Non-pigmented ciliary epithelial cell (primary cell): ENCODE results near the gene PIGV.

Experiments
- DNase-seq: peaks from one replicate; pipeline ENCODE4 v3.0.0-alpha.2; 2010; ENCODE audit warnings: low read depth

Gene PIGV

GRCh38 chr1:26774462-26774861 lies 13.3 kb upstream of the PIGV start:
- DNase-seq = no peak

- DNase-seq = no peak
Measured at GRCh38 chr1:26775666-26776065, 12.1 kb upstream of the PIGV start.

- no peak for DNase-seq
Measured at GRCh38 chr1:26779098-26779668, 8.6 kb upstream of the PIGV start.

GRCh38 chr1:26780344-26780957 lies 7.3 kb upstream of the PIGV start:
- DNase-seq = no peak

DNA sequence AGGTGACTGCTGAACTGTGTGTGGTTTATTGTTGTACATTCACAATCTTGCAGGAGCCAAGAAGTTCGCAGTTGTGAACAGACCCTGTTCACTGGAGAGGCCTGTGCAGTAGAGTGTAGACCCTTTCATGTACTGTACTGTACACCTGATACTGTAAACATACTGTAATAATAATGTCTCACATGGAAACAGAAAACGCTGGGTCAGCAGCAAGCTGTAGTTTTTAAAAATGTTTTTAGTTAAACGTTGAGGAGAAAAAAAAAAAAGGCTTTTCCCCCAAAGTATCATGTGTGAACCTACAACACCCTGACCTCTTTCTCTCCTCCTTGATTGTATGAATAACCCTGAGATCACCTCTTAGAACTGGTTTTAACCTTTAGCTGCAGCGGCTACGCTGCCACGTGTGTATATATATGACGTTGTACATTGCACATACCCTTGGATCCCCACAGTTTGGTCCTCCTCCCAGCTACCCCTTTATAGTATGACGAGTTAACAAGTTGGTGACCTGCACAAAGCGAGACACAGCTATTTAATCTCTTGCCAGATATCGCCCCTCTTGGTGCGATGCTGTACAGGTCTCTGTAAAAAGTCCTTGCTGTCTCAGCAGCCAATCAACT lies 6.4 kb upstream of the PIGV start:
- DNase-seq = no peak

DNA sequence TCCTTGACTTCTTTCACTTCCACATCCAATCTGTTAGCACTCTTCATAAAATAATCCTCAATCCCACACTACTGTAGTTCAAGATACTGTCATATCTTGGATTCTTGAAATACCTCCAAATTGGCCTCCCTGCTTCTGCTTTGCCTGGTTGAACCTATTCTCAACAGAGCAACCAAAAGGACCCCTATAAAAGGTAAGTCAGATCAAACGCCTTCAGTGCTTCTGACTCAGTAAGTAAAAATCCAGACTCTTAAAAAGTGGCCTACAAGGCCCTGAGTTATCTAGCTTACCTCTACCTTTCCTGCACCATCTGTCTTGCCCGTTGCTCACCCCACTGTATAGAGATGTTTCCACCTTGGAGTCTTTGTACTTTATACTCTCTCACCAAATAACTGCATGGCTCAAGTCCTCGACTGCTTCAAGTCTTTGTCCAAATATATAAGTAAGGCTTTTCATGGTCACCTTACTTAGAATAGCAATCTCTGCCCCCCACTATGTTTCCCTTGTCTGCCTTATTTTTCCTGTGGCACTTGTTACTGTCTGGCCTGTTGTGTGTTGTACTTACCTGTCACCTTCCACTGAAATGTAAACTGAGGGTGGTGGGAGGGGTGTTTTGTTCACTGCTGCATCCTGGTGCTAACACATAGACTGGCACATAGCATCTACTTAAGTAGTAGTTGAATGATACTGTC lies 5.1 kb upstream of the PIGV start:
- no peak for DNase-seq

- no peak for DNase-seq
Measured at GRCh38 chr1:26783646-26784022, 4.1 kb upstream of the PIGV start.

- no peak for DNase-seq
Measured at GRCh38 chr1:26784023-26784871, 3.5 kb upstream of the PIGV start.

- no peak for DNase-seq
Measured at GRCh38 chr1:26784886-26785285, 2.9 kb upstream of the PIGV start.

- no peak for DNase-seq
Measured at GRCh38 chr1:26785611-26786436, 1.9 kb upstream of the PIGV start.

- DNase-seq = peak; percentile 69
Measured at GRCh38 chr1:26786437-26787380, 1.0 kb upstream of the PIGV start.

- DNase-seq = no peak
Measured at GRCh38 chr1:26787381-26787705, 407 bp upstream of the PIGV start.

DNA sequence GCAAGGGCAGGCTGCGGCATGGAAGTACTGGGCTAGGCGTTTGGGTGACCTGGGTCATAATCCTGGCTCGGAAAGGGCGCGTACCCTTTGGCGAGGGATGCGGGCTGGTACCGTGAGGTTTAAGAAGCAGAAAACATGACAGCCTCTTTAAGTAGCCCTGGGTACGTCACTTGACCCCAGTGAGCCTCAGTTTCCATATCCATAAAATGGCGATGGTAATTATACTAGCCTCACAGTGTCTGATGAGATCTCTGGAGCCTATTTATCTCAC lies 700 bp downstream of the PIGV start:
- DNase-seq = no peak

DNA sequence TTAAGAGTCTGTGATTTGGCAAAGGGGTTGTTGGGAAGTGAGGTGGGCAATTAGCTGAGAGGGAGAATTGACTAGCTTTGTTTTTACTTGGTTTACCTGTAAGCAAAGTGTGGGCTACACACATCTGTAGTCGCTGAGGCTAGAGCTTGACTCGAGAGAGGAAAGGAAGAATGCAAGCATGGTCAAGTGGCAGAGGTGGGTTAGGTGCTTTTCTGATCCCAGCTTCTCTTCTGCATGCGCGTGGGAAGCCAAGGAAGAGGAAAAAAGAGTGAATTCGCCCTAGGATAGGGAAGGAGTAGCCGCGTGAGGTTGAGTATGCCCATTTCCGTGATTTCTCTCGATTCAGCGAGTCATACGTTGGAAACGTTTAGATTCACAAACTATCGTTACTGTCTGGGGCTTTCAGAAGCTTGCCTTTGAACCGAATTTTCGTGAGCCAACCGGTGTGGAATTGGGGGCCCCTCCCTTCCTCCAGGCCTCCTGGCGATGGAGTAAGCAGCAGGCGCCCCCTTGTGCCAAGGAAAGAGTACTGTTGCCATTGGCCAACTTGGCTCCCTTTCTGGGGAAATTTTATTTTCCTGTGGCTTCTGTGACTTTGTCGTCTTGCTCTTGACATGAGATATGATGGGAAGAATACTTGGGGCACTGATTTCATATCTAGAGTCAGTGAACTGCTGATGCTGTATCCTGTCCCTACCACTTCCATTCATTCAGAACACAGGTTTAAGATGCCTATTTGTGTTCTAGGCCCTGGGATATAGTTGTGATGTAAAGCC lies 1.3 kb downstream of the PIGV start:
- DNase-seq = no peak

DNA sequence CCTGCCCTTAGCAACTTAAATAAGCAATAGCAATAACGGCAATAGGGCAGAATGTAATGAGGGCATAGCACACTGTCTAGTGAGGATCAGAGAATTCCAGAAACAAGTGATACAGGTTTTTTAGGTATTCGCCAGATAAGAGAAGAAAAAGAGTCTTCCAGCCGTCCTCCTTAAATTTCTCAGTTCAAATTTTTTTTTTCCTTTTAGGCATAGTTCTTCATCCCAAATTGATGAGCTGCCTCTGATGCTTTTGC lies 1.8 kb downstream of the PIGV start:
- DNase-seq = no peak

- no peak for DNase-seq
Measured at GRCh38 chr1:26789931-26790330, 2.2 kb downstream of the PIGV start.

DNA sequence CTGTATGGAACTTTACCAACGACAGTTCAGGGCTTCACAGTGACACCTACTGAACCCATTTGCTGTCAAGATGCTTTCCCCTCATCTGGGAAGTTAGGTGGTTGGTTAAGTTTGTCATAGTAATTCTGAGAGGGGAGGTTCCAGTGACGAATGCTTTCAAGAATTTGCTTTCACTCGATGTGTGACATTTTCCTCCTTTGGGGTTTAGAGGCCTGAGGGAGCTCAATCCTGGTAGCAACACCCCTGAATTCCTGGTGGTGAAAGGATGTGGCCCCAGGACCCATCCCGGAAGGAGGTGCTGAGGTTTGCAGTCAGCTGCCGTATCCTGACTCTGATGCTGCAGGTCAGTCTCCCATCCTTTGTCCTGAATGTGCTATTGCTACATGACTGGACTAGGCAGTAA lies 2.8 kb downstream of the PIGV start:
- no peak for DNase-seq

DNA sequence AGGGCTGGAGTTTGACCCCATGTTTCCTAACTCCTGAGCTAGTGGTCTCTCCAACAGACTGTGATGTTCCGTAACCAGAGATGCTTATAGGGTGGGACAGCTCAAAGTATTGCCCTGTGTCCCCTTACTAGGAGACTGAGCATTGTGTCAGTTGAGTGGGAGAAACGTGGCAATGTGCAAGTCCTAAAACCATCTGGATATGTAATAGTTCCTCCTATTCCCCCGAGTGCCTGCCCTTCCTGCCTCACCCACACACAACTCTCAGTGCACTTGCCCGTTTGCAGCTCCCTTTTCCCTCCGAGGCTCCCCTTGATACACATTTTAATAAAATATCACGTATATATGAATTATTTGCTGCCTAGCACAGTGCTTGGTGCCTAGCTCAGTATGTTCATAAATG lies 3.4 kb downstream of the PIGV start:
- DNase-seq = no peak

DNA sequence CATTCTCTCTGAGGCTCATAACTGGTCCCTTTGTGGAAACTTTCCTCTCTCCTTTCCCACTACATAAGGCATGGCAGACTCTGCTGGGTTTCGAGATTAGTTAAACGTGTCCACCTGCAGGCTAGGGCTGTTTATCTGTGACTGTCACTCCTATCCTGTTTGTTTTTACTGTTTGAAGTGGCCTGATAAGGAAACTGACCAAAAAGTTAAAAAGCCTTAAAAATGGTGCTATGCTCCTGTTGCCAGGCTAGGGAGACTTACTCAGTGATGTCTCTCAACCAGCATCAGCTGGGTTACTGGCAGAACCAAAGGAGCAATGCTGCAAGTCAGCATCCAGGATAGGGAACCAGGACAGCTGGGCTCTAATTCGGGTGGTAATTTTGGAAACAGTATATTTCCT lies 3.9 kb downstream of the PIGV start:
- no peak for DNase-seq

- no peak for DNase-seq
Measured at GRCh38 chr1:26792924-26793323, 5.2 kb downstream of the PIGV start.
